ENCODE measurements around the gene SECISBP2L.
A peak's percentile ranks its signal among the peaks of the same experiment; 100 is the strongest.

SECISBP2L gene

GRCh38 chr15:48955370-48955769, 90.9 kb downstream of the SECISBP2L start:
- ATAC-seq, result no peak
- TF ChIP-seq ISL1 (CRISPR knock-in tag; IDR thresholded peaks at IDR 0.05) (no peak), ARNTL (CRISPR knock-in tag; IDR thresholded peaks at IDR 0.05; ENCODE audit: borderline replicate concordance, low read depth) (no peak), CREB5 (CRISPR knock-in tag; IDR thresholded peaks at IDR 0.05; ENCODE audit: low read depth) (no peak), ZFP3 (CRISPR knock-in tag; IDR thresholded peaks at IDR 0.05) (no peak), CSDC2 (CRISPR knock-in tag; IDR thresholded peaks at IDR 0.05) (no peak), ESRRG (CRISPR knock-in tag; IDR thresholded peaks at IDR 0.05) (no peak), ZNF70 (CRISPR knock-in tag; IDR thresholded peaks at IDR 0.05) (no peak), CSRNP3 (CRISPR knock-in tag; IDR thresholded peaks at IDR 0.05) (no peak), SNAI2 (CRISPR knock-in tag; IDR thresholded peaks at IDR 0.05) (no peak), PPARA (CRISPR knock-in tag; IDR thresholded peaks at IDR 0.05; ENCODE audit: borderline replicate concordance) (no peak), ZC3H10 (CRISPR knock-in tag; IDR thresholded peaks at IDR 0.05) (no peak)
- TF ChIP-seq, protein P1, sequence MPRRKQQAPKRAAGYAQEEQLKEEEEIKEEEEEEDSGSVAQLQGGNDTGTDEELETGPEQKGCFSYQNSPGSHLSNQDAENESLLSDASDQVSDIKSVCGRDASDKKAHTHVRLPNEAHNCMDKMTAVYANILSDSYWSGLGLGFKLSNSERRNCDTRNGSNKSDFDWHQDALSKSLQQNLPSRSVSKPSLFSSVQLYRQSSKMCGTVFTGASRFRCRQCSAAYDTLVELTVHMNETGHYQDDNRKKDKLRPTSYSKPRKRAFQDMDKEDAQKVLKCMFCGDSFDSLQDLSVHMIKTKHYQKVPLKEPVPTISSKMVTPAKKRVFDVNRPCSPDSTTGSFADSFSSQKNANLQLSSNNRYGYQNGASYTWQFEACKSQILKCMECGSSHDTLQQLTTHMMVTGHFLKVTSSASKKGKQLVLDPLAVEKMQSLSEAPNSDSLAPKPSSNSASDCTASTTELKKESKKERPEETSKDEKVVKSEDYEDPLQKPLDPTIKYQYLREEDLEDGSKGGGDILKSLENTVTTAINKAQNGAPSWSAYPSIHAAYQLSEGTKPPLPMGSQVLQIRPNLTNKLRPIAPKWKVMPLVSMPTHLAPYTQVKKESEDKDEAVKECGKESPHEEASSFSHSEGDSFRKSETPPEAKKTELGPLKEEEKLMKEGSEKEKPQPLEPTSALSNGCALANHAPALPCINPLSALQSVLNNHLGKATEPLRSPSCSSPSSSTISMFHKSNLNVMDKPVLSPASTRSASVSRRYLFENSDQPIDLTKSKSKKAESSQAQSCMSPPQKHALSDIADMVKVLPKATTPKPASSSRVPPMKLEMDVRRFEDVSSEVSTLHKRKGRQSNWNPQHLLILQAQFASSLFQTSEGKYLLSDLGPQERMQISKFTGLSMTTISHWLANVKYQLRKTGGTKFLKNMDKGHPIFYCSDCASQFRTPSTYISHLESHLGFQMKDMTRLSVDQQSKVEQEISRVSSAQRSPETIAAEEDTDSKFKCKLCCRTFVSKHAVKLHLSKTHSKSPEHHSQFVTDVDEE (CRISPR knock-in tag; IDR thresholded peaks at IDR 0.05), result no peak

DNA sequence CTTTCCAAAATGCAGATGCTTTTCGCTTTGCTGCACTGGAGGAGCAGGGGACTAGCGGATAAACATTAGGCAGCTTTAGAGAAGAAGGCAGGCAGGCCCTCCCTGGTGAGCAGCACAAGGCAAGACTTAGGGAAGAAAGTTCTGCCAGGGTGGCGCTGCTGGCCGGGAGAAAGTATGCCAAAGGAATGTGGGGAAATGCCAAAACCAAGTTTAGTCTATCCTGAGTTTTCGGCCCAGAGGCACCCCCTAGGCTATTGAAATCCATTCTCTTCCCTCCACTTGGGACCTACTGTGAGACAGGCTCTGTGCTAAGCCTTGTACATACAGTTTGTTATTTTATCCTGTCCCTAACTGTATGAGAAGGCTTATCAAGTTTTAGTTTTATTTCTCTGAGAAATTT, 91.7 kb downstream of the SECISBP2L start:
- ATAC-seq, result peak; percentile 88
- TF ChIP-seq ISL1 (CRISPR knock-in tag; IDR thresholded peaks at IDR 0.05) (no peak), ZNF70 (CRISPR knock-in tag; IDR thresholded peaks at IDR 0.05) (no peak), ZC3H10 (CRISPR knock-in tag; IDR thresholded peaks at IDR 0.05) (no peak), ESRRG (CRISPR knock-in tag; IDR thresholded peaks at IDR 0.05) (no peak), ZFP3 (CRISPR knock-in tag; IDR thresholded peaks at IDR 0.05) (no peak), CSRNP3 (CRISPR knock-in tag; IDR thresholded peaks at IDR 0.05) (no peak), SNAI2 (CRISPR knock-in tag; IDR thresholded peaks at IDR 0.05) (no peak)

DNA sequence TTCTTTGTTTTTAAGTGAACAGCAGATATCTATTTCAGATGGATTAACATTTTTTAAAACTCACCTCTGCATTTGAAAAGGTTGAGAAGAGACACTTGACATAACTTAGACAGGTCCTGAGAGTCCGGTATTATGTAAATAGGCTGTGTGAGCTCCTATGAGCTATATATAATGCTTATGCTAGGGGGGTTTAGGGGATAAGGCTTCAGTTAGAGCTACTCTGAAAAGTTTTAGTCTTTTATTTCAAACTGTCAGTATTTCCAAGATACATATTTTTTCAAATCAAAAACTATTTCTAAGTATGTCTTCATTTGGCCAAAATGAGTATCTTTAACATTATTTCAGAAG, 99.4 kb downstream of the SECISBP2L start:
- TF ChIP-seq TCF4 (CRISPR knock-in tag; IDR thresholded peaks at IDR 0.05; ENCODE audit: borderline replicate concordance) (no peak), GLIS3 (CRISPR knock-in tag; IDR thresholded peaks at IDR 0.05) (no peak), PPARA (CRISPR knock-in tag; IDR thresholded peaks at IDR 0.05; ENCODE audit: borderline replicate concordance) (no peak), CREB5 (CRISPR knock-in tag; IDR thresholded peaks at IDR 0.05; ENCODE audit: low read depth) (no peak), ZNF70 (CRISPR knock-in tag; IDR thresholded peaks at IDR 0.05) (no peak), ESRRG (CRISPR knock-in tag; IDR thresholded peaks at IDR 0.05) (no peak), CSRNP3 (CRISPR knock-in tag; IDR thresholded peaks at IDR 0.05) (no peak), BACH2 (CRISPR knock-in tag; IDR thresholded peaks at IDR 0.05; ENCODE audit: borderline replicate concordance) (no peak), ZNF565 (CRISPR knock-in tag; conservative IDR thresholded peaks at IDR 0.05; ENCODE audit: low read depth) (no peak), TOX (CRISPR knock-in tag; IDR thresholded peaks at IDR 0.05; ENCODE audit: borderline replicate concordance) (no peak), ZFP3 (CRISPR knock-in tag; IDR thresholded peaks at IDR 0.05) (no peak), PATZ1 (CRISPR knock-in tag; IDR thresholded peaks at IDR 0.05; ENCODE audit: borderline replicate concordance) (no peak), ARNTL (CRISPR knock-in tag; IDR thresholded peaks at IDR 0.05; ENCODE audit: borderline replicate concordance, low read depth) (no peak), ZNF8 (CRISPR knock-in tag; IDR thresholded peaks at IDR 0.05) (no peak), CSDC2 (CRISPR knock-in tag; IDR thresholded peaks at IDR 0.05) (no peak), ZFP30 (CRISPR knock-in tag; IDR thresholded peaks at IDR 0.05) (no peak), ZC3H10 (CRISPR knock-in tag; IDR thresholded peaks at IDR 0.05) (no peak), SNAI2 (CRISPR knock-in tag; IDR thresholded peaks at IDR 0.05) (no peak), ISL1 (CRISPR knock-in tag; IDR thresholded peaks at IDR 0.05) (no peak)
- TF ChIP-seq, protein P2, sequence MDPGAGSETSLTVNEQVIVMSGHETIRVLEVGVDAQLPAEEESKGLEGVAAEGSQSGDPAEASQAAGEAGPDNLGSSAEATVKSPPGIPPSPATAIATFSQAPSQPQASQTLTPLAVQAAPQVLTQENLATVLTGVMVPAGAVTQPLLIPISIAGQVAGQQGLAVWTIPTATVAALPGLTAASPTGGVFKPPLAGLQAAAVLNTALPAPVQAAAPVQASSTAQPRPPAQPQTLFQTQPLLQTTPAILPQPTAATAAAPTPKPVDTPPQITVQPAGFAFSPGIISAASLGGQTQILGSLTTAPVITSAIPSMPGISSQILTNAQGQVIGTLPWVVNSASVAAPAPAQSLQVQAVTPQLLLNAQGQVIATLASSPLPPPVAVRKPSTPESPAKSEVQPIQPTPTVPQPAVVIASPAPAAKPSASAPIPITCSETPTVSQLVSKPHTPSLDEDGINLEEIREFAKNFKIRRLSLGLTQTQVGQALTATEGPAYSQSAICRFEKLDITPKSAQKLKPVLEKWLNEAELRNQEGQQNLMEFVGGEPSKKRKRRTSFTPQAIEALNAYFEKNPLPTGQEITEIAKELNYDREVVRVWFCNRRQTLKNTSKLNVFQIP (CRISPR knock-in tag; IDR thresholded peaks at IDR 0.05; ENCODE audit: borderline replicate concordance, low read depth), result no peak
- ATAC-seq, result no peak
